ENCODE measurements around the gene ARIH2. TPM values are rescaled to one million over a fixed set of nuclear protein-coding genes. Genes with fewer than 3 reads are reported as not detected.

ARIH2 gene
- total RNA-seq, 1 experiment from 2014 or later, result 122 TPM

DNA sequence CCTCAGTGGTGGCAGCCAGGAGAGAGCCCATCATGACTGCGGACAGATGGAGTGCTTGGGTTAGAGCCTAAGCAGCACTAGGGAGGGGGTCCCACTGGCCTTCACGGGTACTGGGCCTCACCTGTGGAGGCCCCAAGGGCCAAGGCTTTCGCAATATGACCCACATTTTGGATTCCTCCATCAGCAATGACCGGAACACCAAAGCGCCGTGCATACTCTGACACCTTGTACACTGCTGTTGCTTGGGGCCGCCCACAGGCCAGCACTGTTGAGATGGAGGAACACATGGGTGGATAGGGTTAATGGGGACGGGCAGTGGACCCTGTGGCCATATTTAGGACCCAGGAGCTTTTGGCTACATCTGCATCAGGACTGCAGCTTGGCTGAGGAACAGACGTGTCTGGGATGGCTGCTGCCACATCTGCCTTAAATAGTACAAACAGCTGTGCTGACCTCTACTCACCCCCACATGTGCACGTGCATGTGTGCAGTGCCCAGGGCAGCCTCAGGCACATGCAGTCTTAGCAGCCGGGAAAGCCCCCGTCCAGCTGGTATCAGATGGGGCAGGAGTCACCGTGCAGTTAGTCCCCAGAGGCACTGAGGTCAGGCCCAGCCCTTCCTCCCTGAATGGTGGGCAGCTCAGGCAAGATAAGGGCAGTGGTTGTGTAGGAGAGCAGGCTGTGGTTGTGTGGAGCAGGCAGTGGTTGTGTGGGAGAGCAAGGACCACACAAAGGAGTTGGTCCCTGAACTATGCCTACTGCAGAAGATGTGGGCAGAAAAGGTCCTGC lies 106.6 kb downstream of the ARIH2 start:
- H2BK5ac ChIP-seq (ENCODE audit: insufficient read length, low read length), result no peak overlapping the region
- H4K91ac ChIP-seq (ENCODE audit: insufficient read length, low read depth, low read length), result no peak overlapping the region
- peak overlapping the region in 1 of 3 experiments; percentile 74; a peak in 2 of 7 replicates for H3K27ac Mint-ChIP-seq
- H4K8ac ChIP-seq (replicated peaks; ENCODE audit: insufficient read length, low read depth, low read length), result no peak overlapping the region
- no peaks in the 10 kb centered on the region for H3K9me3 ChIP-seq (ENCODE audit: control insufficient read depth, low read depth, low read length)
- no peak overlapping the region for H4K5ac ChIP-seq (ENCODE audit: insufficient read length, low read depth, low read length)
- H3K56ac ChIP-seq (ENCODE audit: insufficient read length, low read depth, low read length), result no peak overlapping the region
- no peak overlapping the region for H2BK120ac ChIP-seq (ENCODE audit: low read depth, low read length, poor library complexity, severe bottlenecking)
- H3K23ac ChIP-seq (ENCODE audit: insufficient read length, low read depth, low read length), result no peak overlapping the region
- no peaks in the 10 kb centered on the region for H3K79me2 ChIP-seq (ENCODE audit: insufficient read depth, low read length)
- no peaks in the 10 kb centered on the region for H3K9me3 Mint-ChIP-seq
- H3K4me1 ChIP-seq (ENCODE audit: insufficient read depth, low read length), result no peaks in the 10 kb centered on the region
- H2AK5ac ChIP-seq (ENCODE audit: insufficient read length, low read length), result no peak overlapping the region
- peaks cover 22 to 33% of the 10 kb centered on the region in 2 experiments for H3K4me1 Mint-ChIP-seq
- H3K27me3 Mint-ChIP-seq (ENCODE audit: low read depth), result no peaks in the 10 kb centered on the region; the same call in none of the 2 replicates
- H3K4ac ChIP-seq (ENCODE audit: low read depth, low read length), result no peak overlapping the region
- no CpG with 5 or more reads among the region's 13 CpGs for WGBS (ENCODE audit: extremely low coverage, insufficient read length, low lambda C conversion rate)
- no peaks in the 10 kb centered on the region for H3K27me3 ChIP-seq (ENCODE audit: insufficient read depth, low read length)
- H3K18ac ChIP-seq (ENCODE audit: insufficient read length, low read depth, low read length), result no peak overlapping the region
- H3K14ac ChIP-seq (ENCODE audit: insufficient read depth, low read length), result no peak overlapping the region
- H3K23me2 ChIP-seq (ENCODE audit: insufficient read length, low read depth, low read length, poor library complexity, severe bottlenecking), result peaks cover 17% of the 10 kb centered on the region
- H2BK20ac ChIP-seq (ENCODE audit: low read depth, low read length, poor library complexity, severe bottlenecking), result no peak overlapping the region
- H2BK15ac ChIP-seq (ENCODE audit: low read depth, low read length), result no peak overlapping the region
- no peak overlapping the region for H3K27ac ChIP-seq (ENCODE audit: insufficient read length, low read depth, low read length)
- H3T11ph ChIP-seq (ENCODE audit: low read length), result no peak overlapping the region
- H2BK12ac ChIP-seq (ENCODE audit: insufficient read length, low read depth, low read length), result no peak overlapping the region
- H3K9ac ChIP-seq (ENCODE audit: extremely low read depth, insufficient read length, low read length), result no peak overlapping the region
- no peaks in the 10 kb centered on the region for H3K79me1 ChIP-seq (ENCODE audit: insufficient read depth, low read depth, low read length, poor library complexity, severe bottlenecking)
- no peak overlapping the region for H3K4me3 Mint-ChIP-seq
- no peak overlapping the region for H2AFZ ChIP-seq (ENCODE audit: low read length)
- no peak for DNase-seq
- no peak overlapping the region for H3K4me2 ChIP-seq (ENCODE audit: insufficient read depth, insufficient read length, low read length)
- TF ChIP-seq, protein P1, sequence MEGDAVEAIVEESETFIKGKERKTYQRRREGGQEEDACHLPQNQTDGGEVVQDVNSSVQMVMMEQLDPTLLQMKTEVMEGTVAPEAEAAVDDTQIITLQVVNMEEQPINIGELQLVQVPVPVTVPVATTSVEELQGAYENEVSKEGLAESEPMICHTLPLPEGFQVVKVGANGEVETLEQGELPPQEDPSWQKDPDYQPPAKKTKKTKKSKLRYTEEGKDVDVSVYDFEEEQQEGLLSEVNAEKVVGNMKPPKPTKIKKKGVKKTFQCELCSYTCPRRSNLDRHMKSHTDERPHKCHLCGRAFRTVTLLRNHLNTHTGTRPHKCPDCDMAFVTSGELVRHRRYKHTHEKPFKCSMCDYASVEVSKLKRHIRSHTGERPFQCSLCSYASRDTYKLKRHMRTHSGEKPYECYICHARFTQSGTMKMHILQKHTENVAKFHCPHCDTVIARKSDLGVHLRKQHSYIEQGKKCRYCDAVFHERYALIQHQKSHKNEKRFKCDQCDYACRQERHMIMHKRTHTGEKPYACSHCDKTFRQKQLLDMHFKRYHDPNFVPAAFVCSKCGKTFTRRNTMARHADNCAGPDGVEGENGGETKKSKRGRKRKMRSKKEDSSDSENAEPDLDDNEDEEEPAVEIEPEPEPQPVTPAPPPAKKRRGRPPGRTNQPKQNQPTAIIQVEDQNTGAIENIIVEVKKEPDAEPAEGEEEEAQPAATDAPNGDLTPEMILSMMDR (conservative IDR thresholded peaks at IDR 0.05), result no peak
- H4K20me1 ChIP-seq (ENCODE audit: control insufficient read depth, insufficient read depth, insufficient read length), result peaks cover 7% of the 10 kb centered on the region
- peaks cover 56 to 72% (median 62%) of the 10 kb centered on the region in 3 experiments for H3K36me3 Mint-ChIP-seq (ENCODE audit: insufficient read depth in 1 of 3, low read depth in 3 of 3)
